Cardiac fibroblast (primary cell): ENCODE results near the gene CLASRP.

Source experiments
- DNase-seq, 2 donors: peaks; one replicate each; pipeline versions ENCODE4 v3.0.0 to v3.0.0-alpha.2; 2010; ENCODE audit warnings: low read depth in 2 of 2
- H3K4me3 ChIP-seq, 2 donors: replicated peaks in 1 of 2; 1 replicate in 1 of 2; 2 replicates in 1 of 2; pipeline ENCODE4 v1.5.1; 2011; ENCODE audit warnings: low read depth in 2 of 2, low read length in 2 of 2, mild to moderate bottlenecking in 2 of 2, moderate library complexity in 1 of 2
- TF ChIP-seq, protein P1 (sequence below): IDR thresholded peaks from one replicate; pipeline ENCODE4 v1.5.1; 2011; ENCODE audit warnings: low read depth, mild to moderate bottlenecking, low read length, inconsistent platforms

The CLASRP gene

GRCh38 chr19:45020071-45020470 lies 18.8 kb upstream of the CLASRP start:
- H3K4me3 ChIP-seq = no peak overlapping the region
- no peak for DNase-seq
- TF ChIP-seq, protein P1, sequence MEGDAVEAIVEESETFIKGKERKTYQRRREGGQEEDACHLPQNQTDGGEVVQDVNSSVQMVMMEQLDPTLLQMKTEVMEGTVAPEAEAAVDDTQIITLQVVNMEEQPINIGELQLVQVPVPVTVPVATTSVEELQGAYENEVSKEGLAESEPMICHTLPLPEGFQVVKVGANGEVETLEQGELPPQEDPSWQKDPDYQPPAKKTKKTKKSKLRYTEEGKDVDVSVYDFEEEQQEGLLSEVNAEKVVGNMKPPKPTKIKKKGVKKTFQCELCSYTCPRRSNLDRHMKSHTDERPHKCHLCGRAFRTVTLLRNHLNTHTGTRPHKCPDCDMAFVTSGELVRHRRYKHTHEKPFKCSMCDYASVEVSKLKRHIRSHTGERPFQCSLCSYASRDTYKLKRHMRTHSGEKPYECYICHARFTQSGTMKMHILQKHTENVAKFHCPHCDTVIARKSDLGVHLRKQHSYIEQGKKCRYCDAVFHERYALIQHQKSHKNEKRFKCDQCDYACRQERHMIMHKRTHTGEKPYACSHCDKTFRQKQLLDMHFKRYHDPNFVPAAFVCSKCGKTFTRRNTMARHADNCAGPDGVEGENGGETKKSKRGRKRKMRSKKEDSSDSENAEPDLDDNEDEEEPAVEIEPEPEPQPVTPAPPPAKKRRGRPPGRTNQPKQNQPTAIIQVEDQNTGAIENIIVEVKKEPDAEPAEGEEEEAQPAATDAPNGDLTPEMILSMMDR = no peak

DNA sequence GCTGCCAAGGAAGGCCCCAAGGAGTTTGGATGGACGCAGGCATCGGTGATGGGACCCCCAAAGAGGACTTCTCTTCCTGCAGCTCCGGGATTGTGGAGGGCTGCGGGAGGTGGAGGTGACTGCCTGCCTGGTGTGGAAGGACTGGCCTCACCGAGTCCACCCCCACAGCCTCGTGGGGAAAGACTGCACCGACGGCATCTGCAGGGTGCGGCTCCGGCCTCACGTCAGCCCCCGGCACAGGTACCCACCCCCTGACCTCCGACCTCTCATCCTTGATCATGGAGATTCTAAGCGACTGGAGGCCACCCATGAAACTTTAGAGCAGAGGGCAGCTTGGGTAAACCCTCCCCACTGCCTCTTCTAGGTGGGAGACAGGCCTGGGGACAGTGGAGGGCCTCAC lies 16.9 kb upstream of the CLASRP start:
- no peak overlapping the region for H3K4me3 ChIP-seq
- TF ChIP-seq, protein P1 = no peak
- no peak for DNase-seq

DNA sequence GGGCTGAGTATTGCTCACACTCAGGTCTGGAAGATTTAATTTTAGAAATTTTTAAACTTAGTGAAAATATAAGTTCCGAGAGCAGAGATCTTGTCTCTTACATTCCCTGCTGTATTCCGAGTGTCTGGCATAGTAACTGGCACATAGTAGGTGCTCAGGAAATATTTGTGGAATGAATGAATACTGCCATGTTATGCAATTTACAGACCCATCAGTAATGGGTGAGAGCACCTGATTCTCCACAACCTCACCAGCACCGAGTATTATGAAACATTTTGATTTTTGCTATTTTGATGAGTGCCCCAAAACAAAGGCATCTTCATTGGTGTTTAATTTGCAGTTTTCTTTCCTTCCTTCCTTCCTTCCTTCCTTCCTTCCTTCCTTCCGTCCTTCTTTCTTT lies 15.8 kb upstream of the CLASRP start:
- no peak overlapping the region for H3K4me3 ChIP-seq
- no peak for DNase-seq
- TF ChIP-seq, protein P1 = no peak

GRCh38 chr19:45025264-45025663 lies 13.6 kb upstream of the CLASRP start:
- DNase-seq = no peak
- TF ChIP-seq, protein P1 = no peak
- H3K4me3 ChIP-seq = no peak overlapping the region

DNA sequence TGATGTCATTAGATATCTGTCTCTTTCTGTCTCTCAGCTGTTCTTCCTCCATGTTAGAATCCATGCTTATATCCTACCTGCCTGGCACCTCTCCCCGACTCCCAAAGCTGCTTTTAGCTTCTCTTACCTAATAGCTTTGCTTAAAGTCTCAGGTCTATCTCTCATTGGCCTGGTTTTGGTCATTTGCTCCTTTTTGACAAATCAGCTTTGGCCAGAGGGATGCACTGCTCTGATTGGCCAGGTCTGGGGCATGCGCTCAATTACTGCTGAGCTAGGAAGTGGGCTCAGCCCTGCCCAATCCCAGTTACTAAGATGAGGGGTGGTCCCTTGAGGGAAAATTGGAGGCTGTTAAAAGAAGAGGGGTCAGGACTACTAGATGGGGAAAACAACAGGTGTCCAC lies 11.5 kb upstream of the CLASRP start:
- TF ChIP-seq, protein P1 = no peak
- no peak for DNase-seq
- no peak overlapping the region for H3K4me3 ChIP-seq

DNA sequence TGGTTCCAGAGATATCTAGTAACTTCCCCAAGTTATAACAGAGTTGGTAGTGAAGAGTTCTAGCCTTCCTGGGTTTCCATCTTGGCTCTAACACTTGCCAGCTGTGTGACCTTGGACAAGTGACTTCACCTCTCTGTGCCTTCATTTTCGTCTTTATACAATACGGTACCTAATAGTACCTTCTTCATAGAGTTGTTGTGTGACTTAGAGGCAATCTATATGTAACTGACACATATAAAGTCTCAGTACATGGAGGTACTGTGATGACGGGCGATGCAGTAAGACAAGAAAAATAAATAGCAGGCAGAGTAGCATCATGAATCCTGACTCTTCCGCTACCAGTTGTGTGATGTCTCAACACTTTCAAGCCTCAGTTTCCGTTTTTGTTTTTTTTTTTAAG lies 8.0 kb upstream of the CLASRP start:
- TF ChIP-seq, protein P1 = no peak
- DNase-seq = no peak
- H3K4me3 ChIP-seq = no peak overlapping the region

DNA sequence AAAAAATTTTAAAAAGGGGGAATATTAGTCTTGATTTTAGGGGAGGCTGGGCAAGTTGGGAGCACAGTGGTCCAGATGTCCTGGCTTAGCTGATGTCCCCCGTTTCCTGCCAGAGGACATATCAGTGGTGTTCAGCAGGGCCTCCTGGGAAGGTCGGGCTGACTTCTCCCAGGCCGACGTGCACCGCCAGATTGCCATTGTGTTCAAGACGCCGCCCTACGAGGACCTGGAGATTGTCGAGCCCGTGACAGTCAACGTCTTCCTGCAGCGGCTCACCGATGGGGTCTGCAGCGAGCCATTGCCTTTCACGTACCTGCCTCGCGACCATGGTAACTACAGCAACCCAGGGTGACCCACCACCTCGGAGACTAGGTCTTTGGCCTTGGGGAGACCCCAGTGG lies 6.4 kb upstream of the CLASRP start:
- H3K4me3 ChIP-seq = no peak overlapping the region
- no peak for DNase-seq
- TF ChIP-seq, protein P1 = no peak
